ENCODE measurements around the gene KLHL41. TPM values are rescaled to one million over a fixed set of nuclear protein-coding genes. Genes with fewer than 3 reads are reported as not detected.

Gene KLHL41
- polyA plus RNA-seq (ENCODE audit: insufficient read length) = 4,199 TPM

DNA sequence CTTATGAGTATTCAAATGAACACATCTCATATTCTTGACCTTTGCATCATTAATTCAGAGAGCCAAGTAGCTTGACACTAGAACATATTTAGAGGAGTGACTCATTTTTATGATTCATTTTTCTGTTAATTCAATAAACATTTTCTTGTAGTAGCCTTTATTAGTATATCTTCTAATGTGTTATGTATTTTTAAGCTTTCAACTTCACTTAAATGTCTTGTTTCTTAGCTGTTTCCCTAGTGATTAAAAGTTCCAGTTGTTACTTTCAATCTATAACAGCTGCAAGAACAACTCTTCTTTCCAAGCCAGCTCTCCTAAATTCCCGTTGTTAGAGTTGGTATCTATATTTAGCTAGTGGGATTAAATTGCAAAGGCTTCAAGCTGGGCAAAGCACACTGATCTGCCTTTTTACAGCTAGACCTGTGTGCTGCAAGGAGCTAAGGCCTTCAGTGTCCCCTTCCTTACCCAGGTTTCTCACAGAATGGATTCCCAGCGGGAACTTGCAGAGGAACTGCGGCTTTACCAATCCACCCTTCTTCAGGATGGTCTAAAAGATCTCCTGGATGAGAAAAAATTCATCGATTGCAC lies at the start of gene KLHL41:
KLHL41 (plus strand) TSS at position 405 of the 588 bp plus-strand sequence; CDS start at position 482, 77 bp downstream.
- DNase-seq (ENCODE audit: low read depth) = peak; percentile 49

DNA sequence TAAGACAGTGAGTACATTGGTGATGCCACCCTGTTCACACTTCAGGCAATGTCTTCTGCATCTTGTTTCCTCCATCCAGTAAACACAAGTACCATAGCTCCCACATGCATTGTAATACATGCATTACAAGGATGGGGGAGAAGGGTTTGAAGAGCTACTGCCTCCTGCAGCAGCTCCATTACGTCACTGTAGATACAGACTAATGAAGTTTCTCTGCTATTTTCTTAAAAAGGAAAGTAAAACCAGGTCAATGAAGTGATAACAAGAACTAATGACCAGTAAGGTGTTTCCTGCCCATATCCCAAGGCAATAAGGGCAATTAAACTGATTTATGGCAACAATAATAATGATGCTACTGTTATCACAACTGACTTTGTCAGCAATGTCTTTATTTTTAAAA lies 48.4 kb upstream of the KLHL41 start:
- DNase-seq (ENCODE audit: low read depth) = no peak

DNA sequence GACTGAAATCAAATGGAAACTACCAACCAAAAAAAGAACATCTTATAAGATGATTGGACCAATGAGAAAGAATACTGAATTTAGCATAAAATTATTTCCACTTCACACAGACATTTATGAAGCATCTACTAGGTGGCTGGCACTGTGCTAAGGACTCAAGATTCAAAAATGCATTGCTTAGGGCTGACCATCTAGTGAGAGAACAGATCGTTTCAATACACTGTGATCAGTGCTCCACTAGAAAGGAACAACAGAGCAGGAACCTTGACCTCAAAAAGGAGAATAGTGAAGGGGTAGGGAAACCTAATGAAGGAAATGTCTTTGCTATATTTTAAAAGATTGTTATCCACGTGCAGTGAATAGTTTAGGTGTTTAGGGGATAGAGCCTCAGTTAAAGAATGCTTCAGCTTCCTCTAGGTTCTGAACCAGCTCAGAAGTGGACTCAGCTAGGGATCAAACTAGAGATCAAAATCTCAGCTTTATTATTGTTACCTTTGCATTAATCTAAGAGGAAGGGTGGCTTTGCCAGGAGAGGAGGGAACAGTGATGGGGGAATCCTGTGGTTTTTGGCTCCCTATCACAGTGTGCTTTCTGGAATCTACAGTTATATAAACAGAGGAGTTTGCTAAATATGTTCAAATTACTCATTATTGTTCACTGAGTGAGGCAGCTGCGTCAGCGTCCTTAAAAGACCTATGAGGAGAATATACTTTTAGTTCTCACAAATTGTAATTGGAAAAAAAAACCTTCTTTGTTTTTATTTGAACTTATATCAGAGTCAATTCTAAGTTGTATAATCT lies 46.4 kb upstream of the KLHL41 start:
- no peak for DNase-seq (ENCODE audit: low read depth)

DNA sequence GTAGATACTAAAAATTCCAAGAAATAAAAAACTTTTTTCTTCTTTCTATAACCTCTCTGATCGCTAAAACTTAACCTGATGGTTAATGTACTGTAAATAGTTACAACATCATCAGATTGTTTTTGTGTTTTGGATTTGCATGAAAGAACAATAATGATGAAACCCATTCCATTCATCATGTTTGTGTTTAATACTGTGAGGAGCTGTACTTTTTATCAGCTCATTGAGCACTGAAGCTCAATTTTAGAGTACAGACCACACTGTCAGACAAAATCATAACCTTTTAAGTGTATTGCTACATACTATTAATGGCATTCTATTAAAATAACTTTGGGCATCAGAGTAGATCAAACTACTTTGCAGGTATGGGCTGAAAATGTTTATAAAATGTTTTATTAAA lies 45.0 kb upstream of the KLHL41 start:
- DNase-seq (ENCODE audit: low read depth) = no peak

DNA sequence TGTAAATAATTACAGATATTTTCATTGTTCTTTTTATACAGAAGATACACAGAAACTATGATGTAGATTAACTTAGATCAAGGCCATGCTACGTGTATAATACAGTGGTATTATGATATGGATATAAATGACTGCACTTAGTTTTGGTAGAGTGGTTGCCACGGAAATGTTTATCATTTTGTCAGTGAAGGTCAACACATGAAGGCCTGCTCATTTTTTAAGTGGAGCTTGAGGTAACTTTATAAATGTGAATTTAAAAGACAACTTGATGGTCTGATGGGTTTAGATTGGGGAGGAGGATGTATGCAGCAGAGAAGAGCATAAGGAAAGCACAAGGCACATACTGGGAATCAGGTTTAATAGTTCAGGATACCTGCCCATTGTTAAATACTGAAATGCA lies 44.6 kb upstream of the KLHL41 start:
- DNase-seq (ENCODE audit: low read depth) = no peak

DNA sequence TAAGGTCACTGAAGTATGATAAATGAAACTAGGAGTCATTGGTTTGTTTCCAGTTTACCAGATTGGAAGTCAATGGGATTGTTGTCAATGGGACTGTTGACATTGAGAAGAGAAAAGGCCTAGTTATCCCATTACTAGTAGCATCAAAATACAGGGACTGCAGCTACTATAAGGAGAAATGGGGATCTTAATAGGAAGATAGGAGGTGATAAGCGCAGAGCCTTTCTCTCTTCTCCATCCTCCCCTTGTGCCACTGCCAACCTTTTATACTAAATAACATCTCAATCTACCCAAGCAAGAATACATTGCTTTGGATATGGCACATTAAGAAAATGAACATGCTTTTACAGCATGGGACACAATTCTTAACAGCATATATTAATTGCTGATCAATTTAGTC lies 40.7 kb upstream of the KLHL41 start:
- DNase-seq (ENCODE audit: low read depth) = no peak

DNA sequence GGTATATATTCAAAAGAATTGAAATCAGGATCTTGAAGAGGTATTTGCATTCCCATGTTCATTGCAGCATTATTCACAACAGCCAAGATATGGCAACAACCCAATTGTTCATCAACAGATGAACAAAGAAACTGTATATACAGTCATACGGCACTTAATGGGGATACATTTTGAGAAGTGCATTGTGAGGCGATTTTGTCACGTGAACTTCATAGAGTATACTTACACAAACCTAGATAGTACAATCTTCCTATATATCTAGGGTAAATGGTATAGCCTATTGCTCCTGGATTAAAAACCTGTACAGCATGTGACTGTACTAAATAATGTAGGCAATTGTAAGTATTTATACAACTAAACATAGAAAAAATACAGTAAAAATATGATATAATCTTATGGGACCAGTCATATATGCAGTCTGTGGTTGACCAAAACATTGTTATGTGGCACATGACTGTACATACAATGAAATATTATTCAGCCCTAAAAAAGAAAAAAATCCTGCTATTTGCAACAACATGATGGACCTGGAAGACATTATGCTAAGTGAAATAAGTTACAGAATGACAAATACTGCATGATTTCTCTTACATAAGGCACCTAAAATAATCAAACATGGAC lies 39.4 kb upstream of the KLHL41 start:
- no peak for DNase-seq (ENCODE audit: low read depth)

DNA sequence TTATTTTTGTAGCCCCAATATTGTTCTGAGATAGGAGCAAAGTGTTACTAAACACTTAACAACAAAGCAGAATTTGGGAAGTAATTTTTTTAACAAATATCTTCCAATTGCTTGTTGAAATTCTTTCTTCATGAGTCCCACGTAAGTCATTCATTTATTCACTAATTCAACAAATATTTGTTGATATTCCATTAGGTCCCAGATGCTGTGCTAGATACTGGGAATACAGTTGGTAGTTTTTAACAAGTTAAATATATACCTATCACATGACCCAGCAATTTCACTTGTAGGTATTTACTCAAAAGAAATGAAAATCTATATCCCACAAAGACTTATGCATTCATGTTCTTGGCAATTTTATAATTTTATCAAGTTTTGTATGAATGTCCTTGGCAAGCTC lies 37.3 kb upstream of the KLHL41 start:
- DNase-seq (ENCODE audit: low read depth) = no peak

DNA sequence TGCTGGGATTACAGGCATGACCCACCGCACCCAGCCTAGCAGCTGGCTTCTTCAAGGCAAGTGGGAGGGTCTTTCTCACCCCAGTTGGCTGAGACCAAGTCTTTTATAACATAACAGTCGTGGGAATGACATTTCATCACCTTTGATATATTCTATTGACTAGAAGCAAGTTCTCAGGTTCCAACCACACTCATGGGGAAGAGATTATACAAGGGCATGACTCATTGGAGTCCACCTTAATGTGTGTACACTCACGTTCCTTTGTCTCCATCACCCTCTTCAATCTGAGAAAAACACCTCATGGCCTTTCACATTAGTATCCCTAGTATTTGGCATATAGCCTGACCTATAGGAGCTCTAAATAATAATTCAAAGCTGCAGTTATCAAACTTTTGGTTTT lies 33.0 kb upstream of the KLHL41 start:
- no peak for DNase-seq (ENCODE audit: low read depth)

DNA sequence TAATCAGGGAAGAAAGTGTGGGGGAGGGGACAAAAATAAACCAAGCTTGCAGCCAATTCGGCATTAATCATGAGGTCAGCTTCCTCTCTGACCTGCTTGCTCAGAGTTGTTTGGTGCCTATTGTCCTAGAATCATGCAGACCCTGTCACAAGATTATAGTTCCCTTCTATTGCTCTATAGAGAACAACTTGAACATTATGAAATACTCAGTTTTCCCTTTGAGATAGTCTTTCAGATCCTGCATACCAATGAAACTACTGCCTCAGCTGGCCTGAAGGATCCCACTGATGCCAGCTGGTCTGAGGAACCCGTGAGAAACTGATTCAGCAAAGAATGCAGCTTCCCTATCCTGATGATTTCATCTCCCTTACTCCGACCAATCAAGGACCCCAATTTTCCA lies 31.2 kb upstream of the KLHL41 start:
- DNase-seq (ENCODE audit: low read depth) = no peak

DNA sequence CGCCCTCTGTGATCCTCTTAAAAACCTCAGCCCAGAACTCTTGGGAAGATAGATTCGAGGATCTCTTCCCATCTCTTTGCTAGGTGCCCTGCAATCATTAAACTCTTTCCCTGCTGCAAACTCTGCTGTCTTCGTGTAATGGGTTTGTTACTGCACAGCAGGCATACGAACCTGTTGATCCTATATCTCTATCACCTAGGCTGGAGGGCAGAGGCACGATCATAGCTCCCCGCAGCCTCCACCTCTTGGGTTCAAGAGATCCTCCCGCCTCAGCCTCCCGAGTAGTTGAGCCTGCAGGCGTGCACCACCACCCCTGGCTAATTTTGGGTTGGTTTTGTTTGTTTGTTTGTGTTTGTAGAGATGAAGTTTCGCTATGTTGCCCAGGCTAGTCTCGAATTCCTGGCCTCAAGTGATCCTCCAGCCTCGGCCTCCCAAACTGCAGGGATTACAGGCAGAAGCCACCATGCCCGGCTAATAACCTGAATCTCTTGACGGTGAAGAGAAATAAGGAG lies 30.7 kb upstream of the KLHL41 start:
- DNase-seq (ENCODE audit: low read depth) = no peak

DNA sequence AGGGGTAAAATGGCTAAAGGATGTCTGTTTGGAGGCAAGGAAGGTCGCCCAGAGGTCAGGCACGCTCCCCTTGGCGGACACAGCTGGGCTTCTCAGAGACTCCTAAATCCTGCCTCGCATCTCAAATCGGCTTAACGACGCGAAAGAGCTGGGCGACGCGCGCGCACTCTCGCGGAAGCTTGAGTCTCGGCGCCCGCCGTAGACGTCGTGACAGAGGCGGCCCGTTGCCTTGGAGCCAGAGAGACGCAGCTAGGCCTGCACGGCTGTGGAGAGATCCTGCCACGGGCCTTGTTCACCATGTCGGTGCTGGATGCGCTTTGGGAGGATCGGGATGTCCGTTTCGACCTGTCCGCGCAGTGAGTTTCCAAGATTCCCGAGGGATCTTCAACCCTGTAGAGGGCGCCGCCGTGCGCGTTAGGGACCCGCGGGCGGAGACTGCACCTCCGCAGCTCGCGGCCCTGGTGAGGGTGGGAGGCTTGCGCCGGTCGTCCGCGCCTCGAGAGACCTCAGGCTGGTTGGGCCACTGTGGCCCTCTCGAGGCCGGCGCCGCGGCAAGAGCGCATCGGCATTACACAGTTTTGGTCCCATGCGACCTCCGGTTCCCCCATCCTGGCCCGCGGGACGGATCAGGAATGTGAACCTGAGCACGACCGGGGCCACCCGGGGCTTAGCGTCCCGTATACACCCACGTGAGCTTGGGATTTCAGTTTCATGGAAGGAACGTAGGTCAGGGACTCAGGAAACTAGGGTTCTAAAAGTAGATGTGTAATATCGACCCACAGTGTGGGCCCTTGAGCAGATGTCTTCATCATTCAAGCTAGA lies 30.0 kb upstream of the KLHL41 start, which contains the start of gene BBS5:
BBS5 (plus strand) TSS at position 238 of the 822 bp plus-strand sequence; CDS start at position 298, 60 bp downstream.
- peak; percentile 41 for DNase-seq (ENCODE audit: low read depth)

DNA sequence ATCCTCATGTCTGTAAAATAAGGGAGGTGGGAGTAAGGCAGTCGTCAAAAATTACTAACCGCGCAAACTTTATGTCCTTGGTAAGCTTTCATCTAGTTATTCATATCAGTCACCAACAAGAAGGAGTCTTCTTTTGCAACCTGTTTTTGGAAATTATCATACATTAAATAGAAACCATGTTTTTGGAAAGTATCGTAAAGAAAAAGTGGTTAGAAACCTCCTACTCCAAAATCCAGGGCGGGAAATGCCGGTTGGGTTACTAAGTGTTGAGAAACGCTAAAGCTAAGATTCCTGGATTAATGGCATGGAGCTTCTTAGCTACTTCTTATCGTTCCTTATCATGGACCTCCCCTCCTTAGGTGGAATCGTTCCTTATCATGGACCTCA lies 29.4 kb upstream of the KLHL41 start:
- no peak for DNase-seq (ENCODE audit: low read depth)

DNA sequence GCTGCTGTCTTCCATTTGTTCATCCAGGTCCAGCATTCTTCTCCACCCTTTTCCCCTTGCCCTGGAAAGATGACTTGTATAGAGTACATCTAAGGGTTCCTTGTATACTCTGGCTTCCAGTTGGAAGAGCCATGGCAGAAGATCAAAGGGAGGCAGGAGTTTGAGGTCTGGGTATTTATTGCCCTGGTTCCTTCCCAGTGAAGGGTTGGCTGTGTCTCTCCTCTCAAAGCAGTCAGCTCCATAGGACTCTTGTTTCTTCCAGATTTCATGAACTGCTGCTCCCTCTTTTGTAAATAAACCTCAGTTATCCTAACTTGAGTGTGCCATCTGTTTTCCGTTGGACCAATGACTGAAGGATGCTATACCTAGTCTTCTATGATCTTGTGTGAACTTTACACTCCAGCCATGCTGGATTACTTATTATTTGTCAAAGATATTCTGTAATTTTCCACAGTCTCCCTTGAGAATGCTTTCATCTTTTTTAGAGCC lies 23.8 kb upstream of the KLHL41 start:
- no peak for DNase-seq (ENCODE audit: low read depth)

DNA sequence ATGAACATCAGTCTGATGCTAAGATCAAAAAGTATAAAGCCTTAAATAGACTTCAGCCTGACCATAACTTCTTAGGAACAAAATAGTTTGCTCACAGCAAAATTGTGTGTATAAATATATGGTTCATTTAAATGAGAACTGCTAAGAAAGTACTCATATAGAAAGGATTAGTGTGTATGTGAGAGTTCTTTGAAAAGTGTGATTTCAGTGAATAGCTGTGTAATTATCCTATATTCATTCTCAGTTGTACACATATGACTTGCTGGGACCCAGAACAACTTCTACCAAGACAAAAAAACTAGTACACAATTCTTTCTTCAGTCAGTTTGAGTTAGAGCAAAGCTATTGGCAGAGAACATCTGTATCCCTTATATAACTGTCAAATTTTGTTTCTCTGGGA lies 23.0 kb upstream of the KLHL41 start:
- DNase-seq (ENCODE audit: low read depth) = no peak

DNA sequence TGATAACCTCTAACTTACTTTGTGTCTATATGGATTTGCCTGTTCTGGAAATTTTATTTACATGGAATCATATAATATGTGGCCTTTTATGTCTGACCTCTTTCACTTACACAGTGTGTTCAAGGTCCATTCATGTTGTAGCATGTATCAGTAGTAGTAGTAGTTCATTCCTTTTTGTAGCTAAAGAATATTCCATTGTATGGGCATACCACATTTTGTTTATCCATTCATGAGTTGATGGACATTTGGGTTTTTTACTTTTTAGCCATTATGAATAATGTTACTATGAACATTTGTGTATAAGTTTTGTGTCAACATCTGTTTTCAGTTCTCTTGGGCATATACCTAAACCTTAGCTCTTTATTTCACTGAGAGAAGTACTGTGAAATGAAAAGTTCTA lies 18.7 kb upstream of the KLHL41 start:
- no peak for DNase-seq (ENCODE audit: low read depth)

DNA sequence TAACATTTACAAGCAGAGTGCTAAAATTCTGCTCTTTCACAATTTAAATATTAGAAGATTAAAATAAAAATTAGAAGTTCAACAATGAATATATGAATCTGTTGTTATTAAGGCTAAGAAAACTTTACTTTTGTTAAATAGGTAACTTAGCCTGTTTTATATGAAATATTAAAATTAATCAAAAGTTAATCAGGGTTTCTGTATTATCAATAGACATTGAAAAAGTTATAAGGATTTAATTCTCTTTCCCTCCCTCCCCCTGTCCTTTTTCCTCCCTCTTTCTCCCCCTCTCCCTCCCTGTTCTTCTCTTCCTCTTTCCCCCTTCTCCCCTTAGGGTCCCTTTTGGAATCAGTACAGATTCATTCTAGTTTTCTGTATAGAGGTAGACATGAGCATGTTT lies 18.1 kb upstream of the KLHL41 start:
- no peak for DNase-seq (ENCODE audit: low read depth)

DNA sequence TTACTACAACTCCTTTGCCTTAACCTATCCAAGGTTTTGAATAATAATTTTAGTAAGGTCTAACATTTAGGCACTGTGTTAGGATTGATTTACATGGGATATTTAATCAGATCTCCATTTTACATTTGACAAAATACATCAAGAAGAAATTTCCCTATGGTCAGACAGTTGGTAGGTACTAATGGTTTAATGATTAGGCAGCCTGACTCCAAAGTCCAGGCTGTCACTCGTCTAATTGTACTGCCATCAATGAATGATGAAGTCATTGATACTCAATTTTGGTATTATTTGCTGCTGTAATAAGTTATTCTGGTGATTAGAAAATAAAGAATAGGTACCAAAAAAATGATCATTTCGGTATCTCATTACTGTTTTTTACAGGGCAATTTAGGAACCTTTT lies 16.1 kb upstream of the KLHL41 start:
- no peak for DNase-seq (ENCODE audit: low read depth)

DNA sequence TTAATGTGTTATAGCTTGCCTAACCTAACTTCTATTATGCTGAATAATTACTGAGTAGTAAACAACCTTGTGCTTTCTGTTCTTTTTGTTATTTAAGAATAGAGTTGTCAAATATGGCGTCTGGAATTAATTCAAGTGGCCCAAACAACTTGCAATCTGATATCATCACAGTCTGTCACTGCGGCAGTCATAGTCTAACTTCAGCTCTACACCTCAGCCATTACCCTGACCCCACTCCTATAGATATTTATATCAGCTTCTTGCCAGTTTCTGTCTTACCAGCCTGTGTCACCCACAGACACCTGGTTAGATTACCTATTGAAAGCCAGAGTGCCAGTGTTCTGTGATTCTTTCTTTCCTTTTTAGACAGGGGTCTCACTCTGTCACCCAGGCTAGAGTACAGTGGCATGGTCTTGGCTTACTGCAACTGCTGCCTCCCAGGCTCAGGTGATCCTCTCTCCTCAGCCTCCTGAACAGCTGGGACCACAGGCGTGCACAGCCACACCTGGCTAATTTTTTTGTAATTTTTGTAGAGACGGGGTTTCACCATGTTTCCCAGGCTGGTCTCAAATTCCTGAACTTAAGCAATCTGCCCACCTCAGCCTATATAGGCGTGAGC lies 14.1 kb upstream of the KLHL41 start:
- DNase-seq (ENCODE audit: low read depth) = no peak

DNA sequence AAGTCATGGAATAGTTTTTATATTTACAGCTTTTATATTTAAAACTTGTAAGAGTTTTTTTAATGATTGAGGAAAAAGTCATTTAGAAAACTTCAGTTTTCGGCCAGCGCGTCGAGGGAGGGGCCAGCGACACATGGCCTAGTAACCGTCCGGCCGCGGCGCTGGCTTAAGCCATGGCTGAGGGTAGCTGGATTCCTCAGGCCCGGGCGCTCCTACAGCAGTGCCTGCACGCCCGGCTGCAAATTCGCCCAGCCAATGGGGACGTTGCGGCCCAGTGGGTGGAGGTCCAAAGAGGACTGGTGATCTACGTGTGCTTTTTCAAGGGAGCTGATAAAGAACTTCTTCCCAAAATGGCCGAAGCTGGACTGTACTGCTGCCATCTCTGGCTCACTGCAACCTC lies 4.9 kb upstream of the KLHL41 start:
- no peak for DNase-seq (ENCODE audit: low read depth)

DNA sequence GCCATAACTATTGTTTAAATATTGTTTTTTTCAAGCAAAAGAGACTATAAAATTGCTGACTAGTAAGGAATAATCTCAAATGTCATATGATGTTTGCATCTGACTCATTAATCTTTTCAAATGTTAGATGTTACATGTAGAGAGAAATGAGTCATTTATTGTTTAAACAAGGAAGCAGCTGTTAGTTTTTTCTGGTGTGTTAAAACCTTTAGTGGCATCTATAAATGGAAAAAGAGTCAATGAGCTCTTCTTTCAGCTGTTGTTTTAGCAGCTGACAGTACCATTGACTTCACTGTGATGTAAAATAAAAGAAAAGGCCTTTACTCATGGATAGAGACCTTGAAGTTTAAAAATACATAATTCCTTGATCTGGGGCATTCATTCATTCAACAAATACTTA lies 1.8 kb upstream of the KLHL41 start:
- no peak for DNase-seq (ENCODE audit: low read depth)
